Skeletal muscle cell (primary cell): ENCODE measurements around the gene TRIM24.
"Not testable (repeated sequence)": the region's sequence is repeated elsewhere in the genome, so short reads cannot be mapped to it uniquely, and the experiment has no call there.

Source experiments
- DNase-seq: peaks from one replicate; pipeline ENCODE4 v3.0.0-alpha.2; 2010; ENCODE audit warnings: low read depth
- H3K4me3 ChIP-seq: 2 replicates; pipeline ENCODE4 v1.5.1; 2011; ENCODE audit warnings: low read depth, mild to moderate bottlenecking, control low read depth, low read length, moderate library complexity

TRIM24 gene

DNA sequence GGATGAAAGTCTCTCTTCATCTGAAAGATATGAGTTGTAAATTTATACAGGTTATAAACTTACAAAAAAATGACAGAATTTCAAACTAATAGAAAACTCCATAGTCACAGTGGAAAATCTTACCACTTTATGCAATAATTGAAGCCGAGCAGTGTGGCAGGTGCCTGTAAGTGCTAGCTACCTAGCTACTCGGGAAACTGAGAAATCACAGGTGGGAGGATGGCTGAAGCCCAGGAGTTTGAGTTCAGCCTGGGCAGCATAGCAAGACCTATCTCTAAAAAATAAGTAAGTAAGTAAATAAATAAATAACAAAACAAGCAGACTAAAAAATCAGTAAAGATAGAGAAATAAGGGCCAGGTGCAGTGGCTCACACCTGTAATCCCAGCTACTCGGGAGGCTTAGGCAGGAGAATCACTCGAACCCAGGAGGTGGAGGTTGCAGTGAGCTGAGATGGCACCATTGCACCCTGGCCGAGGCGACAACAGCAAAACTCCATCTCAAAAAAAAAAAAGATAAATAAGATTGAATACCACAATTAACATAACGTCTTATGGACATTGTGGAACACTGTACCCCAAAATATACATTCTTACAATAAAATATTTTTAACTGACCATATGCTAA, 61.9 kb downstream of the TRIM24 start:
- no peak for DNase-seq
- H3K4me3 ChIP-seq: no peak overlapping the region

DNA sequence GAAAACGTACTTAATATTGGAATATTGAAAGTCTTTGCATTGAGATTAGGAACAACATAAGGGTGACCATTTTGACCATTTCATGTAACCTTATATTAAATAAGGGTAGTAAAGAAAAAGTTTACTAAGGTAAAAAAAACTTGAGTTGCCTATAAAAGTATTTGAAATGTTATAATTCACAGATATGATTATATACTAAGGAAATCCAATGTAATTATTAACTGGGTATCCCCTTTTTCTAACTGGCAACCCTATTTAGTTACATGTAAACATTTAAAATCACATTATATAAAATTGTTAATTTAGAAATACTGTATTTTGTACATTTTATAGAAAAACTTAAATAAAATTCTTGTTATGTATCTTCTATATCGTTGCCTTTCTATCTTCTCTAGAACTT, 64.2 kb downstream of the TRIM24 start:
- DNase-seq: no peak
- no peak overlapping the region for H3K4me3 ChIP-seq

DNA sequence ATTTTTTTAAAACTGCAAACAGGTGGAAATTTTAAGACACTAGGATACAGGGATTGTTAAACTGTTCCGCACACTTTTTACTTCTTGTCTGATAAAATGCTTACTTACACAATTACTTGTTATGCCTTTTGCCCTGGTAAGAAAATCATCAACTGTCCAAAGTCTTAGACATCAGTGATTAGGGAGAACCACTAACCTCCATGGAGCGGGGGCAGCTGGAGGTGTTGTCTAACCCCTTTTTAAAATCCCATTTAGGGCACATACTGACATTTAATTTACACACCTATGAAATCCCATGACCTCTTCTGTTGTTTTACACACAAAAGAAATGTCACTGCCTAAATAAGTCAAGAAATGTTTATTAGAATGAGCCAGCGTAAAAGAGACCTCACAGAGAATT, 65.7 kb downstream of the TRIM24 start:
- no peak for DNase-seq
- H3K4me3 ChIP-seq: no peak overlapping the region

DNA sequence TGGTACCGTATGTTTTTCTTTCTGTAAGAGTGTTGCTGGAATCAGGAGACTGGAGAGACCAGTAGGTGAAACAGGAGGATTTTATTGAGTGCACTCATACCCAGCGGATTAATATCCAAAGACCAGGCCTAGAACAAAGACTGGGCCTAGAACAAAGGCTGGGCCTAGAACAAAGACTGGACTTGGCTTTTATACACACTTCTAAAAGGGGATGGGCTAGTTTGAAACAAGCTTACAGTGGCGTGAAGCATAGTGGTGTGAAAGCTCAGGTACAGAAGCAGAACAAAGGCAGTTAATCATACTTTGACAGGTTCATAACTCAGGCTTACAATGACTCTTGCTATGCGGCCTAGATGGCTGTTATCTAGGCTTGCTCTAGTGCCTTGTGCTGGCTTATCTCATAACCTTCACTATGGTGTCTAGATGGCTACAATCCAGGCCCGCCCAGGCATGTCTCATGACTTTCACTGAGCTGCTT, 67.7 kb downstream of the TRIM24 start:
- no peak overlapping the region for H3K4me3 ChIP-seq
- DNase-seq: no peak

DNA sequence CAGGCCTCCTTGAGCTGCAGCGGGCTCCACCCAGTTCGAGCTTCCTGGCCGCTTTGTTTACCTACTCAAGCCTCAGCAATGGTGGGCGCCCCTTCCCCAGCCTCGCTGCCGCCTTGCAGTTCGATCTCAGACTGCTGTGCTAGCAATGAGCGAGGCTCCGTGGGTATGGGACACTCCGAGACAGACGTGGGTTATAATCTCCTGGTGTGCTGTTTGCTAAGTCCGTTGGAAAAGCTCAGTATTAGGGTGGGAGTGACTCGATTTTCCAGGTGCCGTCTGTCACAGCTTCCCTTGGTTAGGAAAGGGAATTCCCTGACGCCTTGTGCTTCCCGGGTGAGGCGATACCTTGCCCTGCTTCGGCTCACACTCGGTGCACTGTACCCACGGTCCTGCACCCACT, 76.8 kb downstream of the TRIM24 start:
- not testable (repeated sequence) for H3K4me3 ChIP-seq, DNase-seq

DNA sequence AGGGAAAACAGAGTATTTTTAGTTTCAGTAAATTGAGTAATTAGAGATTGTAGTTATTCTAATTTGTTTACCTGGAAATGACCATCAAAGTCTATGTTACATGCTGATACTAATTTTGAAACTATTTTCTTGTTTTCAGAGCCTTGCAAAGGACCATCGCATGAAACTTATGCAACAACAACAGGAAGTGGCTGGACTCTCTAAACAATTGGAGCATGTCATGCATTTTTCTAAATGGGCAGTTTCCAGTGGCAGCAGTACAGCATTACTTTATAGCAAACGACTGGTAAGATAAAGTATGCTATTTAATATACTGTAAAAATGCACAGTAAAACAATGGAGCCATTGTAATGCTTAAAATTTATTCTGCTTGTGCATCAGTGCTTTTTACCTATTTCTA, 78.5 kb downstream of the TRIM24 start:
- H3K4me3 ChIP-seq: no peak overlapping the region
- DNase-seq: peak; percentile 1

DNA sequence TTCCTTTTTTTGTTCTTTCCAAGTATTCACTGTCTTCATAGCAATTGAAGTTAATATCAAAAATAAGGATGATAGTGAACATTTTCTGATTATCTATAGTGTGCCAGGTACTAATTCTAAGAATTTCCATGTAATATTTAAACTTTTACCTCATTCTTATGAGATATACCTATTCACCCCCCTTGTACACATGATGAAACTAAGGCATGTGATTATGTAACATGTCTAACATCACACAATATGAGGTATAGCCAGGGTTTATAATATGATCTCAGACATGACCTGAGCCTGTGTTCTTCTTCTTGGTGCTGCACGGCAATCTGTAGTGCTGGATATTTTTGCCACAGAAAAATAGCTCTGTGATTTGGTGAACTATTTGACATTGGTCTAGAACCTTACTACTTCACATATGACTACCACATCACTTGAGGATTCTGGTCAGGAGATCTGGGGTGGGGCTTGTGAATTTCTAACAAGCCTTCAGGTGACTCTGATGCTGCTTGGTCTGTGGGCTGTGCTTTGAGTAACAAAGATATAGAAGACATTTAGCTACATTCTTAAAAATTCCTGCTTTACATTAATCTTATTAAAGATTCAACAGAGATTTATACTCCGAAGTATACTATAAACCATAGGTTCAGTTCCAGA, 79.1 kb downstream of the TRIM24 start:
- no peak for DNase-seq
- no peak overlapping the region for H3K4me3 ChIP-seq

DNA sequence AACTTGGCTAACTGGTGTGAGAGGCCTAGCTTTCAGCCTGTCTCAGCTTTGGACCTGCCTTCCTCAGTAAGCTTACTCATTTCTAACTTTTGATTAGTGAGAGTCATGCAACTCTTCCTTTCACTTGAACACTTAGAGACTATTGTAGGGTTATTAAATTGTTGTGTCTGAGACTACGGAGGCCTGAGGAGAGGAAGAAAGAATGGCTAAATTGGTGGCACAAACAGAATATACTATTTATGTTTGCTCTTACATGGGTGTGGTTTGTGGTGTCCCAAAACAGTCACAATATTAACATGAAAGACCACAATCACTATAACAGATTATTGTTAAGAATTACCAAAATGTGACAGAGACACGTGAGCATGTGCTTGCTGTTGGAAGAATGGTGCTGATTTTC, 82.1 kb downstream of the TRIM24 start:
- DNase-seq: no peak
- no peak overlapping the region for H3K4me3 ChIP-seq

DNA sequence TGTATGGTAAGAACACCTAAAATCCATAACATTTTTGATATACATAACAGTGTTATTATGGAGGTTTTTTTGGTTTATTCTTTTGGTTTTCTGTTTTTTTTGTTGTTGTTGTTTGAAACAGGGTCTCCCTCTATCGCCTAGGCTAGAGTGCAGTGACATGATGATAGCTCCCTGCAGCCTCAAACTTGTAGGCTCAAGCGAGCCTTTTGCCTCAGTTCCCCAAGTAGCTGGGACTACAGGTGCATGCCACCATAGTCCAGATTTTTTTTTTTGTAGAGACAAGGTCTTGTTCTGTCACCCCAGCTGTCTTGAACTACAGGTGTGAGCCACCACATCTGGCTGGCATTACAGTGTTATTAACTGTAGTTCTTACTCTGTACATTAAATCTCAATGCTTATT, 83.7 kb downstream of the TRIM24 start:
- no peak overlapping the region for H3K4me3 ChIP-seq
- DNase-seq: no peak

DNA sequence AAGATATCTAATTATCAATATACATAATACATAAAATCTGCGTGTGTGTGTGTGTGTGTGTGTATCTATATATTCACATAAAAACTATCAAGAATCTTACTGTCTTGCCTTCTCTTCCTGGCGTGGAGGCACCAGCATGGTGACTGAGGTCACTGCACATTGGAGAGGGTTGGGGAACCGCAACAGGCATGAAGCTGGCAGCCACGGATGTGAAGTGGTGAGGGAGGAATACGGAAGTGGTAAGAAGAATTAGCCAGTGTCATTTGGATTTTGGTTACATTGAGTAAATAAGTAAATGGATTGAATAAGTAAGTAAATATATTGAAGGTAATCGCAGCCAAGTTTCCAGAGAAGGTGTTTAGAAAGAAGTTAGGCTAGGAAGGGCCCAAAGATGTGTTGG, 85.1 kb downstream of the TRIM24 start:
- no peak overlapping the region for H3K4me3 ChIP-seq
- no peak for DNase-seq

DNA sequence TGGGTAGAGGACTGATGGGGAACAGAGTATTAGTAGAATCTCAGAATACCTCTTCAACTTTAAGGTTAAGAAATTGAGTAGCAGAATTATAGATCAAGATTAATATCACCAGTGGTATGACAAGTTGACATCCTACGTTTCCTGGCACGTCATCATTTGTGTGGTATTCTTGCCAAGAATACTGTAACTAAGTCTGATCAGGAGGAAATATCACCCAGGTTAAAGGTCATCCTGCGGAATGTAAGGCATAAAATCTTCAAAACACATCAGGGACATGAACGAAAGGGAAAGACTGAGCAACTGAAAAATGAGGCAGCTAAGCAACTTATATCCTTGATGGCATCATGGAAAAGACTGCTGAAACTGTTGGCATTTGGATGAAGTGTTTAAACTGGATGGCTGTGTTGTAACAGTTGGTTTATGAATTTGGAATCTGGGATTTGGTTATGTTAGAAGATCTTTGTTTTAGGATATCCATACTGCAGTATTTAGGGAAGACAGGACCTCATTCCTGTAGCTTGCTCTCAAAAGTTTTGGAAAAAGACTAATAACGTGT, 86.1 kb downstream of the TRIM24 start:
- no peak for DNase-seq
- H3K4me3 ChIP-seq: no peak overlapping the region

DNA sequence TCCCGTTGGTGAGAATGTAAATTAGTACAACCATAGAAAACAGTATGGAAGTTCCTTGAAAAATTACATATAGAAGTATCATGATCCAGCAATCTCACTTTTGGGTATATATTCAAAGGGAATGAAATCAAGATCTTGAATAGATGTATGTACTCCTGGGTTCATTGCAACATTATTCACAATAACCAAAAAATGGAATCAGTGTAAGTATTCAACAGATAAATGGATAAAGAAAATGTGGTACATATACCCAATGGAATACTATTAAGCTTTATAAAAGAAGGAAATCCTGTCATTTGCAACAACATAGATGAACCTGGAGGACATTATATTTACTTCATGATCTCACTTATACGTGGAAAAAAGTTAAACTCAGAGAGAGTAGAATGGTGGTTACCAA, 86.8 kb downstream of the TRIM24 start:
- no peak overlapping the region for H3K4me3 ChIP-seq
- no peak for DNase-seq

DNA sequence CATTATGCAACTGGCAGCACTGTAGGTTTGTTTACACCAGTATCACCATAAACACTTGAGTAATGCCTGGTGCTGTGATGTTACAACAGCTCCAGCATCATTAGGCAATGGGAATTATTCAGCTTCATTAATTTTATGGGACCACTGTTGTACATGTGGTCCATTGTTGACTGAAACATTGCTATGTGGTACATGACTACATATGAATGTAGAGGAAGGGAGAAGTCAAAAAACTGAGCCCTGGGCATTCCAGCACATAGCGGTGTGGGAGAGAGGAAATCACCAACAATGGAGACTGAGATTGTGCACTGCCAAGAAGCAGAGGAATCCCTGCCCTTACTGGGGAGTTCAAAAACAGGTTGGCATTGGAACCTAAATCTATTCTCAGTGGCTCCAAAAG, 89.0 kb downstream of the TRIM24 start:
- DNase-seq: no peak
- H3K4me3 ChIP-seq: no peak overlapping the region

DNA sequence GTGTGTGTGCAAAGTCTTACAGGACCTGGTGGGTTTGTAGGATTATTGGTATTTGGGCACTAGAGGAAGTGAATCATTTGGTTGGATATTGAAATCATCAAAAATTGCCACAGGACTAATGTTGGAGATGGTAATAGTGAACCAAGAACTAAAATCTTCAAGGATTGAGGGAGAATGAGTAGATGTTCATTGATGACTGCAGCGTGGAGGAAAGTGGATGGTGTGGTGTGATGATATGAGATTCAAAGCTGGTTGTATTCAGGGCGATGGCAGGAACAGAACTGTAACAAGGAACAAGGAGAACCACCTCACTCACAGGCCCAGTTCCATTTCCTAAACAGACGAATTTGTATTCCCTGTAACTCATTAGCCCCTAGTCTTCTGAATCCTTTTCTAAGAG, 90.3 kb downstream of the TRIM24 start:
- no peak for DNase-seq
- no peak overlapping the region for H3K4me3 ChIP-seq

DNA sequence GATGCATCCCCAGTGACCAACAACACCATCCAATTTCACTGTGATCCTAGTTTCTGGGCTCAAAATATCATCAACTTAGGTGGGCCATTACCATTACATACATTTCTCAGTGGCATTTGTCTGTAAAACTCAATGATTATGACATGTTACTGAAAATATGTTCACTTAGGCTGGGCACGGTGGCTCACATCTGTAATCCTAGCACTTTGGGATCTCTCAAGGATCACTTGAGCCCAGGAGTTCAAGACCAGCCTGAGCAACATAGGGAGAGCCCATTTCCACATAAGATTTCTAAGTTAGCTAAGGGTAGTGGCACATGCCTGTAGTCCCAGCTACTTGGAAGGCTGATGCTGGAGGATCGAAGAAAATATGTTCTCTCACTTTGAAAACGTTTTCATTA, 91.0 kb downstream of the TRIM24 start:
- no peak overlapping the region for H3K4me3 ChIP-seq
- DNase-seq: no peak

DNA sequence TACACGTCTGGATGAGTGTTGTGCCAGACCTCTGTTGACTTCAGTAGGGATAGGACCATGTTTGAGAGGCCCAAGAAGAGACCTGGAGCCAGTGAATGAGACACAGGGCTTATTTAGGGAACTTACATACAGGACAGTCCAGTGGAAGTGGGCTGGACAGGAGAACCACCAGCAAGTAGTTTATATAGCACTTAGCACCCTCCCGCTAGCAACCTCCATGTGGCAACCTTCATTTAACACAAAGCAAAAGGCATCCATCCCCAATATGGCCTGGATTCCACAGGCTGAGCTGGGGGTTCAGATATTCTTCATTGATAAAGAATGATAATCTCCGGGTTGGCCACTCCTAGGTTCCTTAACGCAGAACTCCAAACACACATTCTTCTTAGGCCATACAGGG, 93.7 kb downstream of the TRIM24 start:
- no peak overlapping the region for H3K4me3 ChIP-seq
- no peak for DNase-seq

DNA sequence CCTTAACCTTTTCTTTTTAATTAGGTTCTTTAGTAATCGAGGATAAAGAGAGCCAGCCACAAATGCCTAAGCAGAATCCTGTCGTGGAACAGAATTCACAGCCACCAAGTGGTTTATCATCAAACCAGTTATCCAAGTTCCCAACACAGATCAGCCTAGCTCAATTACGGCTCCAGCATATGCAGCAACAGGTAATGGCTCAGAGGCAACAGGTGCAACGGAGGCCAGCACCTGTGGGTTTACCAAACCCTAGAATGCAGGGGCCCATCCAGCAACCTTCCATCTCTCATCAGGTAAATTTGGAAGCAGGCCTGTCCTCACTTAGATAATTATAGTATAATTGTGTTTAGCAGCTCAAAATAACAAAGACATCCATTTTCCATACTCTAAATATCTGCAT, 94.6 kb downstream of the TRIM24 start:
- no peak for DNase-seq
- H3K4me3 ChIP-seq: no peak overlapping the region

DNA sequence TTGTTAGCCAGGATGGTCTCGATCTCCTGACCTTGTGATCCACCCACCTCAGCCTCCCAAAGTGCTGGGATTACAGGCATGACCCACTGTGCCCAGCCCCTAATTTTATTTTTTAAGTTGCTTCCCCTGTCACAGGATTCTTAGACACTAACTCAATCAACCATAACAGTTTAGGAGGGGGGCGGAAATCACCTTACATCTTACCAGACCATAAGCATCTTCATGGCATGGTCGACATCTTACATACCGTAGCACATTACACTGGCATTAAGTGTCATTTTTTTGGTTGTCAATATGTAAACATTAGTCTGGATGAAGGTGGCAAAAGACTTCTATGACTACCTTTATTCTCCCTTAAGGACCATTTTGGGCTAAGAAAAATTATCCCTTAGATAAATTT, 95.6 kb downstream of the TRIM24 start:
- H3K4me3 ChIP-seq: no peak overlapping the region
- DNase-seq: no peak

DNA sequence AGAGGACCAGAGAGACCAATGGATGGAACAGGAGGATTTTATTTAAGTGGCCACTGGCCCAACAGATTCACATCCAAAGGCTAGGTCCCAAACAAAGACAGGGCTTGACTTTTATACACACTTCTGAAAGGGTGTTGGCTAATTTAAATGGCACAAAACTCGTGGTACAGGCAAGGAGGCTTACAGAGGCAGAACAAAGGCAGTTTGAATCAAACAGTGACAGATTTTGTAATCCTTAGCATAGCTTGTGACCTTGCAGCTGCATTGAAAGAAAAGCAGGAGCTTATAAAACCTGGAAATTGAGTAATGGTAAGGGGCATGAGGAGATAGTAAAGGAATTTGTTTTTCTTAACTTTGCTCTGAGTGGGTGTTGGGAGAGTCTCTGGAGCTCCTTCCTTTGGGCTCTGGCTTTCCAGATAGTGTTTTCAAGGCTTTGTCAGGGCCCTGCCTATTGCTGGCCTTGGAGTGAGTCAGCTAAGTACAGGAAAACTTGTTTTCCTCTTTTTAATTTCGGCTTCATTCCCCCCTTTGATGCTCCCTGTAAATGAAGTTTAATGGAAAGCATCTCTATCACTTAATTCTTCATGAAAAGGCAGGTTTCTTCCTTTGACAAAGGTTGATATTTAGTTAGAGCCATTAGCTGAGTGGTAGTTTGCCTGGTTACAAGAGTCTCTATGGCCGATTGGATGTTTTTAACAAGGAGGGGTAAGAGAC, 96.9 kb downstream of the TRIM24 start:
- H3K4me3 ChIP-seq: no peak overlapping the region
- DNase-seq: no peak

DNA sequence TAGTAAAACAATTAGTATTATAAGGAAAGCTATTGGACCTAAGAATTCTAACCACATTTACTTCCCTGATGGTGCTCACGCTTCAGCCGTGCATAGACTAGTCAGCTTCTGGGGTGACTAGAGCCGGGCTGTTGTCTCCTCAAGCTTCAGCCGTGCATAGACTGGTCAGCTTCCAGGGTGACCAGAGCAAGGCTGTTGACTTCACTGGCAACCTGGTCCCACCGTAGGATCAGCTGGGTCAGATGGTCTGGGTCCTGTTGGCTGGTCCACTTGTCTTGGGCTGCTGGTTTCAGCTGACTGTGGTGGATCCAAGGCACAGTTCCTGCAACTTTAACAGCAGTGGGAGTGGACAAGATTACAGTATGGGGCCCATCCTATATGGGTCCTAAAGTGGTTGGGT, 99.4 kb downstream of the TRIM24 start:
- H3K4me3 ChIP-seq: no peak overlapping the region
- no peak for DNase-seq

DNA sequence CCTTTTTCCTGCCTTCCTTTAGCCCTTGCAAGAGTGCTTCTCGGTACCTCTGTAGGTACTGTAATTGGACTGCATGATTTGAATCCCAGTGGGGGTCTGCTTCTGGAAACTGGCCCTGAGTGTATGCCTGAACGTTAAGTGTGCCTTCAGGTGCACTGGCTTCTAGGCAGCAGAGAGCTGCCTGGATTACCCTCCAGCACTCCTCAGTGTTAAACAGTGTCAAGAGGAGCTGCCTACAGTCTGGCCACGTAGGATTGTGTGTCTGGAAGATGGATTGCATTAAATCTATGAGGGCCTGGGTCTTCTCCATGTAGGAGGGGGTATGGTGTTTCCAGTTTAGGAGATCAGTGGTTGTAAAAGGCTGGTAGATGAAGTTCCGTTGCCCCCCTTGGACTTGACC, 103.7 kb downstream of the TRIM24 start:
- no peak overlapping the region for H3K4me3 ChIP-seq

More for the DNA sequence above, 103.7 kb downstream of the TRIM24 start:
- no peak for DNase-seq
